ENCODE data around the gene EIF4A3. TPM values are rescaled to one million over a fixed set of nuclear protein-coding genes. Genes with fewer than 3 reads are reported as not detected.

The EIF4A3 gene
- total RNA-seq, 4 donors from 2014 or later = 34.5 to 69.0 (median 59.2) TPM

GRCh38 chr17:80097844-80098691, 48.9 kb downstream of the EIF4A3 start:
- 90 to 94% methylated on average over 23 of the region's 23 CpGs for WGBS, 2 donors
- DNase-seq (ENCODE audit: low spot score in 2 of 2) = no peak
- Histone ChIP-seq H3K4me3 (no peak overlapping the region), H3K27ac (no peak overlapping the region), H3K9me3 (no peaks in the 10 kb centered on the region), H3K27me3 (no peaks in the 10 kb centered on the region), H3K36me3 (no peaks in the 10 kb centered on the region), H3K4me1 (peaks cover 0 to 16% (median 15%) of the 10 kb centered on the region in 4 donors)
- TF ChIP-seq CTCF (IDR thresholded peaks at IDR 0.05) (no peak), POLR2A (IDR thresholded peaks at IDR 0.05) (no peak), EP300 (IDR thresholded peaks at IDR 0.05) (no peak)

GRCh38 chr17:80097127-80097621, 49.8 kb downstream of the EIF4A3 start:
- Histone ChIP-seq H3K36me3 (no peaks in the 10 kb centered on the region), H3K27ac (no peak overlapping the region), H3K4me1 (peaks cover 0 to 13% (median 10%) of the 10 kb centered on the region in 4 donors), H3K27me3 (no peaks in the 10 kb centered on the region), H3K4me3 (no peak overlapping the region), H3K9me3 (no peaks in the 10 kb centered on the region)
- WGBS, 2 donors = 86 to 89% methylated on average over 17 of the region's 17 CpGs
- no peak for TF ChIP-seq POLR2A (IDR thresholded peaks at IDR 0.05)
- no peak for TF ChIP-seq CTCF (IDR thresholded peaks at IDR 0.05)
- TF ChIP-seq EP300 (IDR thresholded peaks at IDR 0.05) = no peak
- no peak for DNase-seq (ENCODE audit: low spot score in 2 of 2)

- Histone ChIP-seq H3K27me3 (no peaks in the 10 kb centered on the region), H3K4me1 (peaks cover 0 to 10% (median 6%) of the 10 kb centered on the region in 4 donors), H3K36me3 (no peaks in the 10 kb centered on the region), H3K27ac (no peak overlapping the region), H3K9me3 (no peaks in the 10 kb centered on the region), H3K4me3 (no peak overlapping the region)
- WGBS, 2 donors = 50 to 57% methylated on average over 12 of the region's 12 CpGs
- TF ChIP-seq POLR2A (IDR thresholded peaks at IDR 0.05) (no peak), CTCF (IDR thresholded peaks at IDR 0.05) (no peak), EP300 (IDR thresholded peaks at IDR 0.05) (no peak)
- no peak for DNase-seq (ENCODE audit: low spot score in 2 of 2)
Measured at GRCh38 chr17:80096561-80097021, 50.3 kb downstream of the EIF4A3 start.

- 90 to 93% methylated on average over 1 to 12 of the region's 16 CpGs for WGBS, 2 donors
- no peaks in the 10 kb centered on the region for H3K36me3 ChIP-seq
- no peak overlapping the region for H3K27ac ChIP-seq
- no peaks in the 10 kb centered on the region for H3K27me3 ChIP-seq
- TF ChIP-seq CTCF (IDR thresholded peaks at IDR 0.05) = no peak
- TF ChIP-seq POLR2A (IDR thresholded peaks at IDR 0.05) = no peak
- TF ChIP-seq EP300 (IDR thresholded peaks at IDR 0.05) = no peak
- peaks cover 0 to 9% (median 6%) of the 10 kb centered on the region in 4 donors for H3K4me1 ChIP-seq
- no peak for DNase-seq (ENCODE audit: low spot score in 2 of 2)
- H3K4me3 ChIP-seq = no peak overlapping the region
- no peaks in the 10 kb centered on the region for H3K9me3 ChIP-seq
Measured at GRCh38 chr17:80095844-80096475, 51.0 kb downstream of the EIF4A3 start.

Data from tibial nerve (tissue), 4 donors.